HG02943 (cell line): ENCODE measurements around the gene DAND5.

Experiments used
- ATAC-seq: cut with Tn5 transposase; IDR thresholded peaks from one replicate; pipeline ENCODE4 v1.9.1; 2021; ENCODE audit warnings: mild to moderate bottlenecking, low read depth, moderate library complexity; ENCODE audit not compliant: unreplicated experiment

Gene DAND5

GRCh38 chr19:12969292-12969988 lies at the start of gene DAND5:
DAND5 (plus strand) TSS chr19:12969576; CDS start chr19:12969661, 85 bp downstream.
- ATAC-seq: no peak

GRCh38 chr19:12921047-12921446 lies 48.3 kb upstream of the DAND5 start:
- no peak for ATAC-seq

GRCh38 chr19:12922959-12923358 lies 46.4 kb upstream of the DAND5 start:
- no peak for ATAC-seq

GRCh38 chr19:12924621-12925310 lies 44.6 kb upstream of the DAND5 start:
- no peak for ATAC-seq

- ATAC-seq: no peak
These were observed 39.3 kb upstream of the DAND5 start for GRCh38 chr19:12930002-12930645.

GRCh38 chr19:12932392-12933286 lies 36.7 kb upstream of the DAND5 start:
- ATAC-seq: no peak

GRCh38 chr19:12933287-12934072 lies 35.9 kb upstream of the DAND5 start, which contains the start of gene FARSA:
FARSA (minus strand) TSS chr19:12933711; CDS start chr19:12933696, 15 bp downstream.
- peak; percentile 25 for ATAC-seq

- ATAC-seq: no peak
These were observed 34.3 kb upstream of the DAND5 start for GRCh38 chr19:12935071-12935470.

- no peak for ATAC-seq
These were observed 32.8 kb upstream of the DAND5 start for GRCh38 chr19:12936582-12936981.

- no peak for ATAC-seq
These were observed 32.1 kb upstream of the DAND5 start for GRCh38 chr19:12937093-12937926.

- peak; percentile 81 for ATAC-seq
These were observed 31.2 kb upstream of the DAND5 start, which contains the start of gene CALR for GRCh38 chr19:12937927-12938778. CALR (plus strand) TSS chr19:12938609; CDS start chr19:12938680, 71 bp downstream.

GRCh38 chr19:12938779-12939601 lies 30.4 kb upstream of the DAND5 start:
- no peak for ATAC-seq

GRCh38 chr19:12939975-12940423 lies 29.4 kb upstream of the DAND5 start:
- ATAC-seq: no peak

- ATAC-seq: no peak
These were observed 28.5 kb upstream of the DAND5 start for GRCh38 chr19:12940897-12941296.

- ATAC-seq: no peak
These were observed 25.8 kb upstream of the DAND5 start for GRCh38 chr19:12943437-12944044.

GRCh38 chr19:12944104-12944674 lies 25.2 kb upstream of the DAND5 start:
- no peak for ATAC-seq
